NCI-H748 (cell line): Measurements from ENCODE around the gene IFITM10.

Source experiments
- DNase-seq: peaks from one replicate; lab custom pipeline; 2025; ENCODE audit not compliant: unreplicated experiment; lab: John Stamatoyannopoulos, UW

The IFITM10 gene

DNA sequence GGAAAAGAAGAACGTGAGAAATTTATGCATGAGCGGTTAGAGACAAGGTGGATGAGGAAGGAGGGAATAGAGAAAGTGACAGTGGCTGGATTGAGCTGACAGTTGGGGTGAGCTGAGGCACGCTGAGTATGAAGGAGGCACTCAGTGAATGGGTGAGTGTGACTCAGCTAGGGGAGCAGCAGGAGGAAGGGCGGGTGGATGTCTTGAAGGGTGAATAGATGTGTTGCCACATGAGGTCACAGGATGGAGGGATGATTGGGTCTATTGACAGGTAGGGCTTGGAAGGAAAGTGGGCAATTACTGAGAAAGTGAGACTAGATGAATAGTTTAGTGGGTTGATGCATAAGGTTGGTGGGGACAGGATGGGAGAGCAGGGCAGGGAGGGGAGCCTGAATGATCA is 8.0 kb downstream of the IFITM10 start:
- DNase-seq = no peak

DNA sequence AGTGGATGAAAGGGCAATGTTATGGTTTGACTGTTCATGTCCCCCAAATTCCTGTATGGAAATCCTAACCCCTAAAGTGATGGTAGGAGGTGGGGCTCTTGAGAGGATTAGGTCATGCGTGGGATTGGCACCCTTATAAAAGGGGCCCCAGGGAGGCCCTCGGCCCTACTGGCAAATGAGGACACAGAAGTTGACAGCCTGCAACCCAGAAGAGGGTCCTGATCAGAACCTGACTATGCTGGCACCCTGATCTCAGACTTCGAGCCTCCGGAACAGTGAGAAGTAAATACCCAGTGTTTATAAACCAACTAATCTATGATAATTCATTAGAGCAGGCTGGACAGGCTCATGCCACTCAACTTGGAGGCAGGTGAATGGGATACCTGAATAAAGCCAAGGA is 8.7 kb downstream of the IFITM10 start:
- no peak for DNase-seq

DNA sequence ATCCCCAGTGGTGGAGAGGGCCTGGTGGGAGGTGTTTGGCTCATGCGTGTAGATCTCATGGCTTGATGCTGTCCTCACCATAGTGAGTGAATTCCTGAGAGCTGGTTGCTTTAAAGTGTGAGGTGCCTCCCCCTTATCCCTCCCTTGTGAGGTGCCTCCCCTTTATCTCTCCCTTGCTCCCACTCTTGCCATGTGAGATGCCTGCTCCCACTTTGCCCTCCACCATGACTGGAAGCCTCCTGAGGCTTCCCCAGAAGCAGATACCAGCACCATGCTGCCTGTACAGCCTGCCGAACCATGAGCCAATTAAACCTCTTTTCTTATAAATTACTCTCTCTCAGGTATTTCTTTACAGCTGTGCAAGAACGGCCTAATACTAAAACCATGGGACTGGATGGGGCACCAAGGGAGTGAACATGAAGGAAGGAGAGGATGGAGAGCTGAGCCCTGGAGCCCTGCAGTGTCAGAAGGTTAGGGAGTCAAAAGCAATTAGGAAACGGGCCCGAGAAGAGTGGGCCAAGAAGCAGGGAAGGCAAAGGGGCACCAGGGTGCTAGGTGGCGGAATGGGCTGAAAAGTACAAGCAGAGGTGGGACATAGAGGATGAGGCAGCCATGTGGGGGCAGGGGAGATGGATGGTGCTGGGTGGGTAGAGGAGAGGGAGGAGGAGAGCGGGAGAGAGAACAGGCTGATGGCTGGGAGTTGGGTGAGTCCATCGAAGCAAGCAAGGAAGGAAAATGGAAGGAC is 9.4 kb downstream of the IFITM10 start:
- DNase-seq = no peak

DNA sequence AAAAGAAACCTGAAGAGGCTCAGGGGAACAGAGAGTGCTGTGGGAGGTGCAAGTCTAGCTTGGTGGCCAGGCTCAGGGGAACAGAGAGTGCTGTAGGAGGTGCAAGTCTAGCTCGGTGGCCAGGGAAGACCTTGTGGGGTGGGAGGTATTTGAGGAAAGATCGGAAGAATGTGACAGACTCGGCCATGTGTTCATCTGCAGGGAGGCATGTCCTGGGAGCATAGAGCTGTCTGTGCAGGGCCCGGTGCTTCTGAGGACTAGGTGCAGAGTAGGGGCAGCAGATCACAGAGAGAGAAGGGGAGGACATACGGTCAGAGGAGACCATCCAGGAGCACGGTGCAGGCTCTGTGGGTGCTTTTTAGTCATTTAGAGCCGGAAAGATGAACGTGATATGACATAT is 10.8 kb downstream of the IFITM10 start:
- DNase-seq = no peak

DNA sequence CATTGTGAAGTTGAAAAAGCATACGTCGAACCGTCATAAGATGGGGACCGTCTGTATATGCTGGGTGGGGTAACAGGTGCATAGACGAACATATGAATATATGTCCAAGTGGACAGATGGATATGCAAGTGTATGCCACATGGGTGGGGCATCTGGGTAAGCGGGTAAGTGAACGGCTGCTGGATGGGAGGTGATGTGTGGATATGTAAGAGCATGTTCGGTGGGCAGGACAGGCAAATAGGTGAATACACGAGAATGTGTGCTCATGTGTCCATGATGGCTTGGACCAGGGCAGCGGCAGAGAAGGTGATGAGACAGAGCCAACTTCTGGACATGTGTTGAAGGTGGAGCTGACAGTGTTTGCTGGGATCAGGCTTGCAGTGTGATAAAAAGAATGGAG is 12.0 kb downstream of the IFITM10 start:
- no peak for DNase-seq

DNA sequence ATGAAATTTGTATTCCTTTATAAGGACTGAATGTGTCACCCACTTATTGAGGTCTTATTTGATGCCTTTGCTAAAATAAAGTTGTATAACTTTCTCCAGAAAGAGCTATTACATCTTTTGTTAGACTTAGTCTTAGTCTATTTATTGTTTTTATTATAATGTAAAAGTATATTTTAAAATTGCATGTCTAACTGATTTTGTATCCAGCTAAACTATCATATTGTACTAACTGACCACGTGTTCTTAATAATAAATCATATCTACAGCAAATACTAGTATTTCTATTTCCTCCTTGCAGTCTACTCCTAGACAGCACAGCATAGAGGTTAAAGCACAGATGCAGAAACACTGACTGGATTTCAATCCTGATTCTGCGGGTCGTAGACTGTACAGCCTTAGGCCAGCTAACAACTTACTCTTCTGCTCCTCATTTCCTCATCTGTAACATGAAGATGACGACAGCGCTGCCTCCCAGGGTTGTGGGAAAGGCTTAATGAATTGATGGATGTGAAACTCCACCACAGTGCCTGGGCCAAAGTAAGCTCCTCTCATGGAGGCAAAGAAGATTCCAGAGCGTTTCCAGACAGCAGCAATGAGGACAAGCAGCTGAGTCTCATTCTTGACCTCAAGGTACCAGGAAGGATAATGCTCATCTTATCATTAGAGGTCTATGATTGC is 13.2 kb downstream of the IFITM10 start:
- no peak for DNase-seq

DNA sequence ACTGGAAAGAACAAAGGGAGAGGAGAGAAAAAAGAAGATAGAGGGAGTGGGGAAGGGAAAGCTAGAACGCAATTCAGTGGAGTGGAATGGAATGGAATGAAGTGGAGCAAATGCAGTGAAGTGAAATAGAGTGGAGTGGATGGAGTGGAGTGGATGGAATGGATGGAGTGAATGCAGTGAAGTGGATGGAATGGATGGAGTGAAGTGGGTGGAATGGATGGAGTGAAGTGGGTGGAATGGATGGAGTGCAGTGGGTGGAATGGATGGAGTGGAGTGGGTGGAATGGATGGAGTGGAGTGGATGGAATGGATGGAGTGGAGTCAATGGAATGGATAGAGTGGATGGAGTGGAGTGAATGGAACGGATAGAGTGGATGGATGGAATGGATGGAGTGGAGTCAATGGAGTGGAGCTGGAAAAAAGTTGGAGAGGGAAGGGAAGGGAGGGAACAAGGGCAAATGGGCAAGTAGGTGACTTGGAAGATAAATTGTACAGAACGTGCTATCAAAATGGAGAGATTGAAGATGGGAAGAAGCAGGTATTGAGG is 13.9 kb downstream of the IFITM10 start:
- DNase-seq = no peak

DNA sequence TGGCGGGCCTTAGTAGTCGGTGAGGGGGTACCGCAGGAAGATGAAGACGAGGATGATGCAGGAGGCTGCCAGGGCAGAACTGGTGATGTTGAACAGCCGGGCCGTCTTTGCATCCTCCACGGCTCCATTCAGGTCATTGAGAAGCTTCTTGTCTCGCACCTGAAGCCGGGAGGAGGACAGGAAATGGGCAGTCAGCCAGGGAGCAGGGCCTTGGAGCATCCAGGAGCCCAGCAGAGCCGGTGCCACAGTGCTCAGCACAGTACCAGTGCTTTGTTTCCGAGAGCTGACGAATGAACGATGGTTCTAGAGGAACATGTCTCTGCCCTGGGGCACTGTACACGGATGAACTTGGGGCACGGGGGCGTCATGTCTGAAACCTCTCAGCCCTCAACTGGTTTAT is 15.1 kb downstream of the IFITM10 start:
- no peak for DNase-seq

DNA sequence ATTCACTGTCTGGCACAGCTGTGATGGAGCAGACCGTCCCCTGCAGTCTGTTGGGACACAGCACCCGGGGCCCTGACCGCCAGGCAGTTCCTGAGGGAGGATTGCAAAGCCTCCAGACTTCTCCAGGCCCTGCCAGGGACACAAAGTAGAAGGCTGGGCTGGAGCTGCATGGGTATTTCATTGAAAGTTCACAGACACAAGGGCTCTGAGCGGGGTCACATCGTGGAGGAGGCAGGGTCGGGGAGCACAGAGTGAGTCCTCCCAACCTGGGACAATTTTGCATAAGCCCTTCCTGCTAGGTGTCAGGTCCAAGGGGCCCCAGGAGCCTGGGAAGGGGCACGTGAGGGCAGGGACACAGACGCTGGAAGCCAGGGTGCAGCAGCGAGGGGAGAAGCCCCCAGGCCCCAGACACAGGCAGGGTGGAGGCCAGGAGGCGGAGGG is 15.7 kb downstream of the IFITM10 start:
- no peak for DNase-seq

DNA sequence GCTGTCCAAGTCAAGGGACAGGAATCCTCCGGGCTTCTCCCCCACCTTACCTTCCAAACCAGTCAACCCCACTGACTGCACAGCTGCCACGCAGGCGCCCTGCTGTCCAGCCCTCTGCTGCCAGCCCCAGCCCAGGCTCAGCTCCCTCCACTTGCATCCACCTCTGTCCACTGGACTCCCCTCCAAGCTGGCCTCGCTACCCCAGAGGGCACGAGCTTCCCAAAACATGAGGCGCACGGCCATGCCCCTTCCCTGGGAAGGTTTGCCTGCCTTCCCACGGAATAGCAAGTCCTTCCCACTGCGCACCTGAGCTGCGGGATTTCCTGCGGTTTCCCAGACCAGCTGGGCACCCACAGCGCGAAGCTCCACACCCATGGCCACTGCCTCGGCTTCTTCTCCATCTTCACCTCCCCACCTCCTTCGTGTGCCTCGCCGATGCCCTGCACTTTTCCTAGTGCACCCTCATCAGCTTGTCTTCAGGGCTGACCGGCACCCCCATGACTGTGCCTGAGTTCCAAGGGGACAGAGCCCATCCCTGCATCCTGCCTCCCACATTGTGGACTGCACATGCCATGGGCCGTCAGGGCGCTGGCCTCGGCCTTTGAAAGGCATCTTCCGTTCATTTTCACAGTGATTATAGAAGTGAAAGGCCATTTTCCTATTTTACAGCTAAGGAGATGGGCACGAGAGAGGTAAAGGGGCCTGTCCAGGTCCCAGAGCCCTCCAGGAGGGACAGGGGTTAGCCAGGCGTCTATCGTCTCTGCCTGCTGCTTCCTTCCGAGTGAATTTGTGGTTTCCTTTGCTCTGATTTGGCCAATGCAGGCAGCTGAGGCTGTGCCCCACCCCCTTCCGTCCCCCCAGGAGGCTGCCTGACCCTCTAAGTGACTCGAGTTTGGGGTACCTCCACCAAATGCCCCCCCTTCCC is 16.4 kb downstream of the IFITM10 start:
- DNase-seq = no peak

DNA sequence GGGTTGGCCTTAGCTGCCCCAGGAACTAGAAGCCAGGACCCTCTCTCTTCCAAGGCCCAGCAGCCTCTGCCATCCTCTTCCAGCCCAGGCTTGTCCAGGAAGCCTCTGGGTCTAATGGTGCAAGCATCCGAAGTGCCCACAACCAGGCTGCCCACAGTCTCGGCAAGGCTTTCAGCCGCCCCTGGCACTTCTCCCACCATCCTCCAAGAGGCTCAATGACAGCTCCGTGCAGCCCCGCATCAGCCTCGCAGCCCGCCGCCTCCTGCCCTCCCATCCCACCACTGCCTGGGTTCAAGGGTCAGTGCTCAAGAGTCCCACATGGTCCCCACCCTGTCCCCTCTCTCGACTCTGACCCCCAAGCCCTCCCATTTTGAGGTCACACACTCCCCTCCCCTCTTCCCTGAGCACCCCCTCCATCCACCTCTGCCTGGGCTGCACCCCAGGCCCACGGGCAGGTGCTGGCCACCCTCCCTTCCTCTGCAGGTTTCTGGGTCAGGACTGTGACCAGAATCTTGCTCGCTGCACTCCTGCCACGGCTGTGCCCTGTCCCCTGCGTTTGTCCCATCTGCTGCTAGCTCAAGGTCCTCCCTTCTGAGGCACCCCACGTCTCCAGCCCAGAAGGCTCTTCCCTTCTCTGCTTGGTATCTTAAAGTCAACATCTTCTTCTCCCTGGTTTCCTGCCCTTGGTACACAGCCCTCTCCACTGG is 17.2 kb downstream of the IFITM10 start:
- no peak for DNase-seq

DNA sequence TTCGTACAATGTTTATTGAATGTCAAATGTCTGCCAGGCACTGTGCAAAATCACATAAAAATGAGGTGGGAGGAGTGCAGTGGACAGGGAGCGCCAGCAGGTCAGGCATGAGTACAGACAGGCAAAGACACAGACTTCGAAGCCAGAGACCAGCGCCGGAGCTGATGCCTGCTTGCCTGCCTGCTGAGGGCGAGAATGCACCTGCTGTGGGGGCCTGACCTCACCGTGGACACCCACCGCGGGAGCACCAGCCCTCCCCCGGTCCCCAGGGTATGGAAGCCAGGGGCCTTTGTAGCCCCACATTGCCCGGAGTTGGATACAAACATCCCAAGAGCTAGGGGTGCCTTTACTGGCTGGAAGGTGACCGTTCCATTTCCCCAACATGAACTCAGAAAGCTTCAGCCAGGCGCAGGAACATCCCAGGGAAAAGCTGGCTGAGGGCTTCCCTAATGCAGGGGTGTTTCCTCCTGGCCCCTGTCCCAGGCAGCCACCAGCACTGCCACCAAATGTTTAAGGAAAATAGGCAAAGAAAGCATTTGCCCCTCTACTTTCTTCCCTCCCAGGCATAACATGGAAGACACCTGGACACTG is 17.9 kb downstream of the IFITM10 start:
- DNase-seq = no peak

DNA sequence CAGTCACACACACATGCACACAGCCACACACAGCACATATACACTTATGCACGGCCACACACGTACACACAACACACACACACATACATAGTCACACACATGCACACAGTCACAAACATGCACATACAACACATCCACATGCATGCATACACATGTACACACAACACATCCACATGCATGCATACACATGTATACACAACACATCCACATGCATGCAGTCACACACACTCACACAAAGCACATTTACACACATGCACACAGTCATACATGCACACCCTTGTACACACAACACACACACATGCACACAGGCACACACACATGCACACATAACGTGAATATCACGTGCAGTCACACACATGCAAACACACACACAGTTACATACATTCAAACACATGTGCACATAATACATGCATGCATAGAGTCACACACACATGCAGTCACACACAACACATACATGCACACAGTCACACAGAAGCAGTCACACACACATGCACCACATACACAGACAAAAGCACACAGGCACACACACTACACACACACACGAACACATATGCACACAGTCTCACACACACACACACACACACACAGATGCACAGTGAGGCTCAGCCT is 18.8 kb downstream of the IFITM10 start:
- no peak for DNase-seq

DNA sequence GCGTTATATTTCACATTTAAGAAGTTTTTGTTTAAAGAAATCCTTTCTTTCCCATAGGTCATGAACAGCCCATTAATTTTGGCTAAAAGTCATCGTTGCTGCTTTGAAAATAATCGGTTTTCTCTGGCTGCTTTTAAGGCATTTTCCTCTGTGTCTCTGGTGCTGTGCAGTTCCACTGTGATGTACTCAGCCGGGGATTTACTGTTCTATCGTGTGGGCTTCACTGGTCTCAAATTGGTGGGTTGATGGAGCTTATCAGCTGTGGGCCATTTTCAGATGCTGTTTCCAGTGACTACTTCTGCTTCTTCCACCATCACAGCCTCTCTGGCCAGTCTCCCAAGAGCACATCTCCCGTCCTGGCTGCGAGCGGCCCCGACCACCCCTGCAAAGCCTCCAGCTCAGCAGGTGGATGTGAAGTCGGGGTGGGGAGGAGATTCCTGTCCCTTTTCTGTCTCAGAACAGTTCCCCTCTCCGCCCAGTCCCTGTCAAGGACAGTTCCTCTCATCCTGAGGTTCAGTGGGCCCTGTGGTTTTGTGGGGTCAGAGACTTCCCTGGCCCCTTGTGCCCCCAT is 20.3 kb downstream of the IFITM10 start:
- no peak for DNase-seq

DNA sequence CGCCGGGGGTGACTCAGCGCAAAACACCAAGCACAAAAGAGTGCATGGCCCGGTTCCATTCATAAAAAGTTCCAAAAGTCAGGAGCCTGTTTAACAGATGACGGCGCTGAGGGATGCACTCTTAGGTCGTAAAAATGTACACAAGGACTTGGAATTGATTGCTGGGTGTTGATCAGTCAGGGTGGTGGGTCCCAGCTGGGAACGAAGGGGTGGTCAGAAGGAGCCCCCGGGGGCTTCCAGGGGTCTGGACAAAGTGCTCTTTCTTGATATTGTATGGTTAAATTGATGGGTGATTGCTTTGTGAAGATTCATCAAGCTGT is 20.7 kb downstream of the IFITM10 start:
- DNase-seq = no peak

DNA sequence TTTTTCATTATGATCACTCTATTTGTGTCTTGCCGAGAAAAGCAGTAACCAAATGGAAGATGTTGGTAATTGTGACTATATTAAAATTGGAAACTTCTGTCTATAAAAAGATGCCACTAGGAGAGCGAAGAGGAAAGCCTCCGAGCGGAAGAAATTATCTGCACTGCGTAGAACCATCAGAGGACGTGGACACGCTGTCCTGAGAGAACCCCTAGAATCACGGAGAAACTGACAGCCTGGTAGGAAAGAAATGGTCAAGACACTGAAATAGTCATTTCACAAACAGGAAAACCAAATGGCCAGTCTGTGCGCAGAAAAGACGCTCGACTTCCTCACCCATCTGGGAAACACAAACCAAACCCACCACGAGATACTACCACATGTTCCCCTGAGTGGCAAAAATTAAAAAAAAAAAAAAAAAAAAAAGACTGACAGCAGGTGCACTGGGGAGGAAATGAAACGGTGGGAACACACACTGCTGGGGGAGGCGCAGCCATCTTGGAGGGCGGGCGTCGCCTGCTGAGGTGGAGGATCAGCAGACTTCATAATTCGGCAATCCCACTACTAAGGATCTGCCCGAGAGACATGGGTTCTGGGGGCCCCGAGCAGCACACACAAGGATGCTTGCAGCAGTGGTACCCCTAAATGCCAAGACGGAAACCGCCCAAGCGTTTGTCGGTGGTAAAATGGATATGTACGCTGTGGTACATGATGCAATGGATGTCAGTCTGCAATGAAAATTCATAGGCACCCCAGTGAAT is 21.3 kb downstream of the IFITM10 start:
- no peak for DNase-seq

DNA sequence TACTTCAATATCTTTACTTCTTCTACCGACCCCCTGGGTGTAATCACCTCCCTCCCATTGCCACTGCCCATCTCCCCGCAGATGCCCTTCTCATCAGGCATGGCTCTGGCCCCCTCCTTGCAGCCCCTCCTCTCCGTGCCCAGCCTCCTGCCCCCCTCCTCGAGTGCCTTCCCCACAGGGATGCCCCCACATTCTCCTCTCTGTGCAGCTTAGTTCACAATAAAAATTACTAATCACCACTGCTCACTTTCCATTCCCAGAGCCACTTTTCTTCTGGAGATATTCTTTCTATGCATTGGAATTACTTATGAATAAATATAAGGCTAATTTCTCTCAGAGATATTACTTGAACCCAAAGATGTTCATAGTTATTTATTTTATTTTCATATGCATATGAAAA is 22.1 kb downstream of the IFITM10 start:
- no peak for DNase-seq

DNA sequence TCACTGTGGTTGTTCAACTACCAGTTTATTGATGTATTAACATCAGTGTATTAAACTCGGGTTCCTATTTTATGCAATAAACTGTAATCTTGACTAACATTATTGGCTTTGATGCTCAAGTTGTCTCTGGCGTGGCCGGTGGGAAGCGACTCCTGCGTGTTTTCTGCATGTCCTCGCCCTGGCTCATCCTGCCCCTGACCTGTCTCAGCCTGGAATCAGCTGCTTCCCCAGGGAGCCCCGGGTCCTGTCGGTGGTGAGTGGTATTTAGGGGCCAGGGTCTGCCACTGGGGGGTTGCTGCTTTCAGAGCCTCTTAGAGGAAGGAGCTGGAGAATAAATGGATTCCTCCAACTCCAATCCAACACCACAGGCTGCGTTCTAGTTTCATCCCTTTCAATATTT is 22.5 kb downstream of the IFITM10 start:
- DNase-seq = no peak

DNA sequence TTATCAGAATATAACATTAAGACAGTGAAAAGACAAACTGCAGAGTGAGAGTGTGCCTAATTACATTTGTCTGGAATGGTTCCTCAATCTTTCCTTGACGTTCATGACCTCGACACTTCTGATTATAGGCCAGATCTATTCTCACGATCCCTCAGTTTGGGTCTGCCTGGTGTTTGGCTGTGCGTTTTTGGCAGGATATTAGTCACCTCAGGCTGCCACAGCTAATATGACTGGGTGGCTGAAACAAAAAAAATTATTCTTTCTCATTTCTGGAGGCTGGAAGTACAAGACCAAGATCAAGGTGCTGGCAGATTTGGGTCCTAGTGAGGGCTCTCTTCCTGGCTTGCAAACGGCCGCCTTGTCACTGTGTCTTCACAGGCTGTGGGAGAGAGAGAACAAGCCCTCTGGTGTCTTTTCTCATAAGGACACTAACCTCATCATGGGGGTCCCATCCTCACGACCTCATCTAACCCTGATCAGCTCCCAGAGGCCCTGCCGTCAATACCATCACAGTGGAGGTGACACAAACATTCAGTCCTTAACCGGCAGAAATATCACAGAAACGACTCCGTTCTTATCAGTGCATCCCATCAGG is 23.2 kb downstream of the IFITM10 start:
- DNase-seq = no peak
